Stimulated activated naive CD8-positive, alpha-beta T cell treated with anti-CD3 and anti-CD28 coated beads, Interleukin-15, Interleukin-2, amounts not matched to agents 100 ng/mL and 50 ng/mL, for 24 hours (primary cell): Measurements from ENCODE around the gene PODXL2.
"Not testable (repeated sequence)": the region's sequence is repeated elsewhere in the genome, so short reads cannot be mapped to it uniquely, and the experiment has no call there.

Experiments
- H3K27ac Mint-ChIP-seq: one replicate; pipeline ENCODE4 v1.8.0; 2021; ENCODE audit warnings: mild to moderate bottlenecking, mixed read lengths
- H3K27me3 Mint-ChIP-seq: one replicate; pipeline ENCODE4 v1.8.0; 2021; ENCODE audit warnings: mixed read lengths
- H3K36me3 Mint-ChIP-seq: one replicate; pipeline ENCODE4 v1.8.0; 2021; ENCODE audit warnings: low read depth, mixed read lengths
- H3K4me1 Mint-ChIP-seq: one replicate; pipeline ENCODE4 v1.8.0; 2021; ENCODE audit warnings: low read depth, mixed read lengths
- H3K4me3 Mint-ChIP-seq: one replicate; pipeline ENCODE4 v1.8.0; 2021; ENCODE audit warnings: mild to moderate bottlenecking, mixed read lengths
- H3K9me3 Mint-ChIP-seq: one replicate; pipeline ENCODE4 v1.8.0; 2021; ENCODE audit warnings: mixed read lengths

The PODXL2 gene

DNA sequence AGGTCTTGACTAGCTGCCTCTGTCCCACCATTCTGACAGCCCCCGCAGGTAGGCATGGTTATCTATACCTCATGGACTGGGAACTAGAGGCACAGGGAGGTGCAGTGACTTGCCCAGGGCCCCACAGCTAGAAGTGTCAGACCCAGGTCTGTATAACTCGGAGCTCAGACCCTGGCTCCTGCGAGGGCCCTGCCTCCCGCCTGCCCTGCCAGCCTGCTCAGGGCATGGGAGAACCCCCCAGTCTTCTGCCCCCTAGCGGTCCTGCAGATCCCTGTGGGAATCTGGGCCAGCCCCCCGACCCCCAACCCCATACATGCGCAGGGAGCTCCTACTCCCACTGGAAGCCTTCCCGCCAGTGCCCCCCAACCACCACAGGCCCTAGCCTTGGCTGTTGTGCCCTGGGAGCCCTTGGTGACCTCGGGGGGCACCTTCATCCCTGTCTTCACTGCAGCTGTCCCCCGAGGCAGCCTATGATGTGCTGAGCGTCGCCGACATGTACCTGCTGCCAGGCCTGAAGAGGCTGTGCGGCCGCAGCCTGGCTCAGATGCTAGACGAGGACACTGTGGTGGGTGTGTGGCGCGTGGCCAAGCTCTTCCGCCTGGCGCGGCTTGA, 50.7 kb downstream of the PODXL2 start:
- Mint-ChIP-seq H3K9me3 (no peaks in the 10 kb centered on the region), H3K27me3 (no peaks in the 10 kb centered on the region), H3K36me3 (no peaks in the 10 kb centered on the region), H3K4me3 (no peak overlapping the region), H3K4me1 (peaks cover 21% of the 10 kb centered on the region), H3K27ac (no peak overlapping the region)

DNA sequence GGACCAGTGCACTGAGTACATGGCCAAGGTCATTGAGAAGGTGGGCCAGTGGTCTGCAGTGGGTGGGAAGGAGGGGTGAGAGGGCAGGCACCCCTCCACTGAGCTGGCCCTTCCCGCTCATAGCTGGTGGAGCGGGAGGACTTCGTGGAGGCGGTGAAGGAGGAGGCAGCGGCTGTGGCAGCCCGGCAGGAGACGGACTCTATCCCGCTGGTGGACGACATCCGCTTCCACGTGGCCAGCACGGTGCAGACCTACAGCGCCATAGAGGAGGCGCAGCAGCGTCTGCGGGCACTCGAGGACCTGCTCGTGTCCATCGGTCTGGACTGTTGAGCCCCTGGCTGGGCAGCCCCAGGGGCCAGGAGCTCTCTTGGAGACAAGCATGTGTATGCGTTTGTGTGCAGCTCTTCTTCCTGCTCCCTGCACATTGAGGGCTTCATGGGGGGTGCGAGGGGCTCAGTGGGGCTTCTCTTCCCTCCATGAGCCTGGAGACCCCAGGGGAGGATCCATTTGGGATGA, 51.2 kb downstream of the PODXL2 start:
- Mint-ChIP-seq H3K9me3 (no peaks in the 10 kb centered on the region), H3K4me1 (peaks cover 17% of the 10 kb centered on the region), H3K36me3 (no peaks in the 10 kb centered on the region), H3K27ac (no peak overlapping the region), H3K4me3 (no peak overlapping the region), H3K27me3 (no peaks in the 10 kb centered on the region)

DNA sequence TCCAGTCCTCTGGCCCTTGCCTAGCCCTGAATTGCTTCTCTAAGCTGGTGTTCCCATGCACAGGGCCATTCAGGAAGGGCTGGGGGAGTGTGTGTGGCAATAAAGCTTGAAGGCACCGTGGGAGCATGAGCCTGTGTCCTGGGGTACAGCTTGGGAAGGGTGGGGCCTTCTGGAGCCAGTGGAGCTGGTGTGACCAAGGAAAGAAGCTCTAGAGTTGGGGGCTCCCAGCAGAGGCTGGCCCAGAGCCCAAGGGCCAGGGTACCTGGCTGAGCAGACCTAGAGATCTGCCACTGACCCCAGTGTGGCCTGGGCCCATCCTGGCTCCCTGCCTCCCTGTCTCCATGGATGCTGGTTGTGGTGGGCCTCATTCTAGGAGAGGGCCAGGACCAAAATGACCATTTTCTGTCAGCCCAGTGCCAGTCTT, 51.8 kb downstream of the PODXL2 start:
- Mint-ChIP-seq H3K27ac (no peak overlapping the region), H3K27me3 (no peaks in the 10 kb centered on the region), H3K4me1 (peaks cover 14% of the 10 kb centered on the region), H3K9me3 (no peaks in the 10 kb centered on the region), H3K36me3 (no peaks in the 10 kb centered on the region), H3K4me3 (no peak overlapping the region)

DNA sequence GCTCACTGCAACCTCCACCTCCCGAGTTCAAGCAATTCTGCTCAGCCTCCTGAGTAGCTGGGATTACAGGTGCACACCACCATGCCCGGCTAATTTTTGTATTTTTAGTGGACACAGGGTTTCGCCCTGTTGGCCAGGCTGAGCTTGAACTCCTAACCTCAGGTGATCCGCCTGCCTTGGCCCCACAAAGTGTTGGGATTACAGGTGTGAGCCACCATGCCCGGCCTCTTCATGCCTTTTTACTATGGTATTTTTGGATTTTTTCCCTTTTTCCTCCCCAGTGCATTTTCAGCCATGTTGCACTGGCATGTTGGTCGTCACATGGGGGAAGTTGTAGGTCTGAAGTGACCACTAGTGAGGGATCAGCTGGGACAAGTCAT, 53.2 kb downstream of the PODXL2 start:
- H3K4me1 Mint-ChIP-seq = peaks cover 11% of the 10 kb centered on the region
- H3K27ac Mint-ChIP-seq, H3K9me3 Mint-ChIP-seq, H3K4me3 Mint-ChIP-seq, H3K36me3 Mint-ChIP-seq, H3K27me3 Mint-ChIP-seq: not testable (repeated sequence)

DNA sequence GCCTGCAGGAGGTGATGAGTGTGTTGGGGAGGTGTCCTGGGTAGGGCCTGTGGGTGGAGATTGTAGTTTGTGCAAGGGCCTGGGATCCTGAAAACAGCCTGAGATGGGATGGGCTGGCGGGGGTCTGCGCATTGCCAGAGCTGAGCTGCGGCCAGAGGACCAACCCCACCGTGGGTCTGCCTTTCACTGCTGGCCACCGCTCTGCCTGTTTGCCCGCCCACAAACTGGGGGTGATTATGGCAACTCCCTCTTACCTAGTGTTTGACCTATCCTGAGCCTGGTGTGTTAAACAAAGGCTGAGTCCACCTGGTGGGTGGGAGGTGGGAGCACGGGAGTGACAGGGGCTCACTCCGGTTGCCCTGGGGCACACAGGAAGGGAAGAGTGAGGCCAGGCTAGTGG, 53.6 kb downstream of the PODXL2 start:
- no peaks in the 10 kb centered on the region for H3K9me3 Mint-ChIP-seq

DNA sequence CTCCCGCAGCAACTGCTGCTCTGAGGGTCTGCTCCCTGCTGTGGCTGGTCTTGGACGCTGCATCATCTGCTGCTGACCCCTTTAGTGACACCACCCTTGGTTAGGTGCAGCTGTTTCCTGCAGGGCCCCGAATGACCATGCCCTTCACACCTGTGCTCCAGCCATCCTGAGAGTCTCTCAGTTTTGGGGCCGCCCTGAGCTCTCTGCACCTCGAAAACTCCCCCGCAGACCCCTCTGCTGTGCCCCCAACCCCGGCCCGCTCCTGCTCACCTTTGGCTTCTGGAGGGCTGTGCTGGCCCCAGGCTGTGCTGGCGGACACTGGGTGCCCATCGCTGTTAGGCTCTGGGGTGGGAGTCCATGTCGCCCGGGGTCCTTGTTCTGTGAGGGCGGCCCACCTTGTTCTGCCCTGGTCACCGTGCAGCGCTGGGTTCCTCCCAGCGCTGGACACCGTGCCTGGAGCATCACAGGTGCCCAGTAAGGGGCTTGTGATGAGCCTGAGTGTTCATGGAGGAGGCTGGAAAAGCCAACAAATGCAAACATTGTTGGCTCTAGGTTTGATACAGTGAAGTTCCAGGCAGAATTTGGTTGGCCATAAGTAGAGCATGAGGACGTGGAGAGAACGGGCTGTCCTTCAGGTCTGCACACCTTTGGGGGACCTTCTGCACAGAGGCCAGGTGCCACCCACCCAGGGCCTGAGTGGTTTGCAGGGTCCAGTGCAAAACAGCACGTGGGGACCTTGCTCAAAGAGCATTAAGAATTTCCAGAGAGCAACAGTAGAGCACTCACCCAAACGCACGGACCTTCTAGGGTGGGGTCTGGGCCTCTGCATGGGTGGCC, 56.1 kb downstream of the PODXL2 start:
- H3K36me3 Mint-ChIP-seq = no peaks in the 10 kb centered on the region
- H3K27ac Mint-ChIP-seq = no peak overlapping the region
- no peak overlapping the region for H3K4me3 Mint-ChIP-seq
- peaks cover 11% of the 10 kb centered on the region for H3K4me1 Mint-ChIP-seq
- H3K27me3 Mint-ChIP-seq = no peaks in the 10 kb centered on the region
- H3K9me3 Mint-ChIP-seq = no peaks in the 10 kb centered on the region

More for the DNA sequence above, 53.6 kb downstream of the PODXL2 start:
- Mint-ChIP-seq H3K4me1 (peaks cover 11% of the 10 kb centered on the region), H3K36me3 (no peaks in the 10 kb centered on the region), H3K27me3 (no peaks in the 10 kb centered on the region), H3K27ac (no peak overlapping the region), H3K4me3 (no peak overlapping the region)

DNA sequence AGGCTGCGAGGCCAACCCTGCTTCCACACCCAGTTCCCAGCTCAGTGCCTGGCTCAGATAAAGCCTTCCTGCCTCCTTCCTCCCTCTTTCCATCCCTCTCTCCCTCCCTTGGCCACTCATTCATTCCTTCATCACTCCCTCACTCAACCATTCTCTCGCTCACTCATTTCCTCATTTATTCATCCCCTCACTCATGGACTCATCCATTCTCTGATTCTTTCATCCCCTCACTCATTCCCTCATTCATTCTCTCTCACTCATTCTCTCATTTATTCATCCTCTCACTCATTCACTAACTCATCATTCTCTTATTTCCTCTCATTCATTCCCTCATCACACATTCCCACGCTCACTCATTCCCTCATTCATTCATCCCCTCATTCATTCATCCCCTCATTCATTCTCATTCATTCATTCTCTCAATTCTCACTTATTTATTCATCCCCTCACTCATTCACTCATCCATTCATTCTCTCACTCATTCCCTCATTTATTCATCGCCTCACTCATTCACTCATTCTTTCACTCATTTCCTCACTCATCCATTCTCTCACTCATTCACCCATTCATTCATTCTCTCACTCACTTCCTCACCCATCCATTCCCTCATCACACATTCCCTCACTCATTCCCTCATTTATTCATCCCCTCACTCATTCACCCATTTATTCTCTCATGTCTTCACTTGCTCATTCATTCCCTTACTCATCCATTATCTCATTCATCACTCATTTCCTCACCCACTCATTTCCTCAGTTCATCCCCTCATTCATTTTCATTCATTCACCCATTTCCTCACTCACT, 56.9 kb downstream of the PODXL2 start:
- no peaks in the 10 kb centered on the region for H3K27me3 Mint-ChIP-seq
- no peak overlapping the region for H3K27ac Mint-ChIP-seq
- no peaks in the 10 kb centered on the region for H3K9me3 Mint-ChIP-seq
- H3K36me3 Mint-ChIP-seq = no peaks in the 10 kb centered on the region
- no peak overlapping the region for H3K4me3 Mint-ChIP-seq
- peaks cover 11% of the 10 kb centered on the region for H3K4me1 Mint-ChIP-seq

DNA sequence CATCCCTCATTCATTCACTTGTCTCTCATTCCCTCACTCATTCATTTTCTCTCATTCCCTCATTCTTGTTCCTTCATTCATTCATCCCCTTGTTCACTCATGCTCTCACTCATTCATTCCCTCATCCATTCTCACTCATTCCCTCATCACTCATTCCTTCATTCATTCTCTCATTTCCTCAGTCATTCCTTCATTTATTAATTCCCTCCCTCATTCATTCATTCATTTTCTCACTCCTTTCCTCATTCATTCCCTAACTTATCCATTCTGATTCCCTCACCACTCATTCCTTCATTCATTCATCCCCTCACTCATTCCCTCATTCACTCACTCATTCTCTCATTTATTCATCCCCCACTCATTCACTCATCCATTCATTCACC, 57.5 kb downstream of the PODXL2 start:
- Mint-ChIP-seq H3K4me3 (no peak overlapping the region), H3K27me3 (no peaks in the 10 kb centered on the region), H3K27ac (no peak overlapping the region), H3K4me1 (peaks cover 11% of the 10 kb centered on the region), H3K36me3 (no peaks in the 10 kb centered on the region), H3K9me3 (no peaks in the 10 kb centered on the region)

DNA sequence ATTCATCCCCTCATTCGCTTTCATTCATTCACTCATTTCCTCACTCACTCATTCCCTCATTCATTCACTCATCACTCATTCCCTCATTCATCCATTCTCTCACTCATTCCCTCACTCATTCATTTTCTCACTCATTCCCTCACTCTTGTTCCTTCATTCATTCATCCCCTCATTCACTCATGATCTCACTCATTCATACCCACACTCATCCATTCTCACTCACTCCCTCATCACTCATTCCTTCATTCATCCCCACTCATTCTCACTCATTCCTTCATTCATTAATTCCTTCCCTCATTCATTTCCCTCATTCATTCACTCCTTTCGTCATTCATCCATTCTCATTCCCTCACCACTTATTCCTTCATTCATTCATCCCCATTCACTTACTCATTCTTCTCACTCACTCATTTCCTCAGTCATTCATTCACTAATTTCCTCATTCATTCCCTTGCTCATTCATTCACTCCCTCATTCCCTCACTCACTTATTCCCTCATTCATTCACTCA, 58.3 kb downstream of the PODXL2 start:
- H3K9me3 Mint-ChIP-seq = no peaks in the 10 kb centered on the region
- H3K4me1 Mint-ChIP-seq = peaks cover 11% of the 10 kb centered on the region
- H3K36me3 Mint-ChIP-seq = no peaks in the 10 kb centered on the region
- no peak overlapping the region for H3K27ac Mint-ChIP-seq
- H3K4me3 Mint-ChIP-seq = no peak overlapping the region
- no peaks in the 10 kb centered on the region for H3K27me3 Mint-ChIP-seq

DNA sequence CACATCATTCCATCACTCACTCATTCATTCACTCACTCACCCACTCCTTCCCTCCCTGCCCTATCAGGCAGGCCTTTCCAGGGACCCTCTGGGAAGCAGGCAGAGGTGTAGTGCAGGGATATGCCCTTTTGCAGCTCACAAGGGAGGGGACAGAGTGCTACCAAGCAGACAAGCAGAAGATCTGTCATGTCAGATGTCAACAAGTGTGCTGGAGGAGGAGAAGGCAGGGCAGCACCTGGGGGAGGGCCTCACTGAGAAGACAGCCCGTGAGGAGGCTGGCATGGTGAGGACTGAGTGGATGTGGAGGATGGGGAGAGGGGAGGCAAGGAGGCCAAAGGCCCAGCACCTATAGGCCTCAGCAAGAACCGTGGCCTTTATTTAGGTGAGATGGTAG, 59.0 kb downstream of the PODXL2 start:
- Mint-ChIP-seq H3K27me3 (no peaks in the 10 kb centered on the region), H3K4me3 (no peak overlapping the region), H3K4me1 (peaks cover 11% of the 10 kb centered on the region), H3K9me3 (no peaks in the 10 kb centered on the region), H3K27ac (no peak overlapping the region), H3K36me3 (no peaks in the 10 kb centered on the region)

DNA sequence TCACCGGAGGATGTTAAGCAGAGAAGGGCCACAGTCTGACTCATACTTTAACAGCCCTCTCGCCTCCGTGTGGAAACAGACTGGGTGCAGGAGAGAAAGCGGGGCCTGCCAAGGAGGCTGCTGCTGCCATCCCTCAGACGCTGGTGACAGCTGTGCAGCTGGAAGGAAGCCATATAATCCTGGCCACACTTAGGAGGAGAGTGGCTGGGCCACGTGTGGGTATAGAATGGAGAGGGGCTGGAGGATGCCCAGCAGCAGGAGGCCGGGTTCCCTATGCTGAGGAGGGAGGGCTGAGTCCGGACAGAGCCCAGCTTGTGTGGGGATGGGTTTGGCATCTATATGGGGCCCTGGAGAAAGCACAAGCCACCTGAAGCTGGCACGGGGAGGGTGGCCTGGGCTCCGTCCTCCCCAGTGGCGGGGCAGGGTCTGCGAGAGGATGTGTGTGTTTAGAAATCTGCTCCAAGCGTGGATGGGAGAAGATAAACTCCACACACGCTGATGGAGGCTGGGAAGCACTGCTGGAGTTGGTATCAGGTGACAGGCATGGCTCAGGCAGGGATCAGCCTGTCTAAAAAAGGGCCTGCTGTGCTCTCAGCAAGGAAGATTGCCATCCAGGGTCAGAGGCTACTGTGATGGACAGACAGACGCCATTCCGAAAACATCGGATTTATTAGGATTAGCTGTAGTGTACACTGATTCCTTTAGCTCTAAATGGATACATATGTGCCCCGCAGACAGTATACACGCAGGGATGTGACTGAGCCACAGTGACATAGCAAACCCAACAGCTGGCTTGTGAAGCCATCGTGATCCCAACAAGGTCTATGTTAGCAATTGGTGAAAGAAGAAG, 59.7 kb downstream of the PODXL2 start:
- Mint-ChIP-seq H3K27me3 (no peaks in the 10 kb centered on the region), H3K4me1 (peaks cover 9% of the 10 kb centered on the region), H3K27ac (no peak overlapping the region), H3K4me3 (no peak overlapping the region), H3K9me3 (no peaks in the 10 kb centered on the region), H3K36me3 (no peaks in the 10 kb centered on the region)

DNA sequence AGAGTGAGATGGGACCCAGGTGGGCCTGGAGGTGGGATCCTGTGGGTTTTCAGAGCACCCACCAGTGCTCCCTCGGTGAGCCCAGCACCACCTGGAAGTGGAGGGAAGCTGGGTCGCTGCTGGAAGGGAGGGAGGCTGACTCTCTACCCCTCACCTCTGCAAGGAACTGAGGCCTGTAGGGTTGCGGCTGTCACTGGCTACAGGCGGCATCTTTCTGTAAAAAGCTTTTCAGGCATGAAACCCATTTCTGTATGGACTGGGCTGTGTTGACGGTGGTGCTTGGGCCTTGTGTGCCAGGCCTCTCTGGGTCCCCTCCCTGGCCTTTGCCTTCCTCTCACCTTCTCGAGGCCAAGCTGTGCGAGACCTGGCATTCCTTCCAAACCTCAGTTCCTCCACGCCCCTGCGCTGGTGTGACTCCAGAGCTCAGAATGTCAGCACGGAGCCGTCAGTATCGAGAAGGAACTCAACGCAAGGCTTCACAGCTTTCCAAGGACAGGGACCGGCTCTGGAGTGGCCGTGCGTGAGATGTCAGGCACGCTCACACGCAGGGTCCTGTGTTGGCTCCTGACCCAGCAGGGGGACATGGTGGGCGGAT, 60.4 kb downstream of the PODXL2 start:
- no peak overlapping the region for H3K27ac Mint-ChIP-seq
- peaks cover 2% of the 10 kb centered on the region for H3K4me1 Mint-ChIP-seq
- H3K36me3 Mint-ChIP-seq = no peaks in the 10 kb centered on the region
- H3K9me3 Mint-ChIP-seq = no peaks in the 10 kb centered on the region
- no peaks in the 10 kb centered on the region for H3K27me3 Mint-ChIP-seq
- no peak overlapping the region for H3K4me3 Mint-ChIP-seq

DNA sequence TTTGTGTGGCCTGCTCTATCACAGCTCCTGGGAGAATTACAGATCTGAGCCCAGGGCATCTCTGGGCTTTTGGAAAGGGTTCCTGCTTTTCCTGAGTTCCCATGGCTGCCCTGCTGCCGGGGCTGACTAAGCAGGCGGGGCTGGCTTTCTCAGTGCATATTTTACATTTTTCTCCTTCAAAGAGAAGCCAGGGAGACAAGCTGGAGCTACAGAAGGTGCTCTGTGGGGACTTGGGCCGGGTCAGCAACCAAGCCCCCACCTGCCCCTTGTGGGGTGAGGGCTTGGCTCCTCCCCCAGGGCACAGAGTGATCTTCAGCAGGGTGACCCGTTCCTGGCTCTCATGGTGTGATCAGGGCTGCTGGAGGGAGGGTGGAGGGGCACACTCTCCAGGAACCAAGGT, 61.1 kb downstream of the PODXL2 start:
- Mint-ChIP-seq H3K4me3 (no peak overlapping the region), H3K9me3 (no peaks in the 10 kb centered on the region), H3K27me3 (no peaks in the 10 kb centered on the region)

More for the DNA sequence above, 61.1 kb downstream of the PODXL2 start:
- Mint-ChIP-seq H3K27ac (no peak overlapping the region), H3K4me1 (no peaks in the 10 kb centered on the region), H3K36me3 (no peaks in the 10 kb centered on the region)
